GM12892 (cell line): ENCODE data around the gene PDCD1LG2.

Experiments
- POLR2A ChIP-seq: IDR thresholded peaks from 2 replicates; pipeline ENCODE4 v1.6.1; 2011; ENCODE audit warnings: low read depth, low read length, control low read depth
- POLR2AphosphoS5 ChIP-seq: IDR thresholded peaks from 2 replicates; pipeline ENCODE4 v1.6.1; 2011; ENCODE audit warnings: low read depth, low read length, control low read depth
- TAF1 ChIP-seq: IDR thresholded peaks from 2 replicates; pipeline ENCODE4 v1.6.1; 2011; ENCODE audit warnings: low read depth, mild to moderate bottlenecking, control low read depth, low read length, borderline replicate concordance

DNA sequence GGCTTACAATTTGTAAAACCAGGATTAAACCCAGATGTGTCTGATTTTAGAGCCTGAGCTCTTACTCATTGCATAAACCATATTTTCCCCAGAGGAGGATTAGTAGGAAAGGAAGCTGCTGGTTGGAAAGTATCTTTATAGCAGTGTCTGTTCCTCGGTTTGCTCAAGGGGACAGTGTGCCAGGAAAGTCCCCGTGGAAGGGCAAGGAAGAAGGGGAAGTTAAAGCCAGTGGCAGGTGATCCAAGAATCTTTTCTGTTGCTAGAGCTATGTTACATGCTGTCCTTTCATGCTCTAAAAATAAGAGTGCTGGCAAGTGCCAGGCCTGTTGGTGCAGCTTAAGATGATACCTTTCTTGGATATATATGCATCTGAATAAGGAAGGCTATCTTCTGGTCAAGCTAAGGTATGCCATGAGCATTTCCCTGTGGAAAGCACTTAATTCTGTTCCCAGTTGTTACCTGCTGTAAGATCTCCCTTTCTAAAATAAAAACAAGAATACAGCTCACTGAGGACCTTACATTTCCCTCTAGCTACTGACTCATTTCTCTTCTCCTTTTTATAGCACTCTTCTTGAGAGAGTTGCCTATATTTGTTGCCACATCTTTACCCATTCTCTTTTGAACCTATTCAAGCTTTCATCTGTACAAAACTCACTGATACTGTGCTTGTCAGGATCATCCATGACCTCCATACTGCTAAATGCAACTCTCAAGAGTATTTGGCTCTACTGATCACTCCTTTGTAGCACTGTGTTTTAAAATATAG, 8.0 kb downstream of the PDCD1LG2 start:
- TF ChIP-seq POLR2A (no peak), POLR2AphosphoS5 (no peak), TAF1 (no peak)
